Measurements from ENCODE around the gene RNF151.
A peak's percentile ranks its signal among the peaks of the same experiment; 100 is the strongest.

RNF151 gene

DNA sequence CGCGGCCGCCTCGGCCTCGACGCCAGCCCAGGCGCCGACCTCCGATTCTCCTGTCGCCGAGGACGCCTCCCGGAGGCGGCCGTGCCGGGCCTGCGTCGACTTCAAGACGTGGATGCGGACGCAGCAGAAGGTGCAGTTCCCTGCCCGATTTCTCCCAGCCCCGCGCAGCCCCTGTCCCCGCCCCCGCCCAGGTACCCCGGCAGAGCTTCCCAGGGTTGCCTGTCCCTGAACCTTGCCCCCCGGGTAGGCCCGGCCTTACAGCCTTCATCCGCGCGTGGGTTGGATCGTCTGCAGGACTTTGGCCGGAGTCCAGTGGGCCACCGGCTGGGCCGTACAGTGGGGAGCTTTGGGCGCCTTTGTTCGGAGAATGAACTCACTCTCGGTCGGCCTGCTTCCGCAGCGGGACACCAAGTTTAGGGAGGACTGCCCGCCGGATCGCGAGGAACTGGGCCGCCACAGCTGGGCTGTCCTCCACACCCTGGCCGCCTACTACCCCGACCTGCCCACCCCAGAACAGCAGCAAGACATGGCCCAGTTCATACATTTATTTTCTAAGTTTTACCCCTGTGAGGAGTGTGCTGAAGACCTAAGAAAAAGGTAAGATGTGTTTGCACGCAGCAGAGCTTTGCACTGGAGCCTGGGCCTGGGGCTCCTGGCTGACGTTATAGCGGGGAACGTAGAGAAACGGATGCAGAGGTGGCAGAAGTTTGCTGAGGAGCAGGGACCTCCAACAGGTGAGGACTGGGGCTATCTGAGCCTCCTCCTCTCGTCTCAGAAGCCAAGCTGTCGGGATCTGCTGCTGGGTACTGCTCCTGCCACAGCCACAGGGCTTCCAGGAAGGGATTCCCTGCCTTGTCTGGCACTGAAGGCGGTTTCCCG, 17.9 kb downstream of the RNF151 start:
- POLR2A ChIA-PET: interaction anchor here (0.7 to 1.5 kb wide), 8 partner anchors 12 to 156 kb away, joined by 3 to 9 read pairs (median 4); partner anchors contain the start of genes RPS2 and TBL3
- TF ChIP-seq, protein P1, sequence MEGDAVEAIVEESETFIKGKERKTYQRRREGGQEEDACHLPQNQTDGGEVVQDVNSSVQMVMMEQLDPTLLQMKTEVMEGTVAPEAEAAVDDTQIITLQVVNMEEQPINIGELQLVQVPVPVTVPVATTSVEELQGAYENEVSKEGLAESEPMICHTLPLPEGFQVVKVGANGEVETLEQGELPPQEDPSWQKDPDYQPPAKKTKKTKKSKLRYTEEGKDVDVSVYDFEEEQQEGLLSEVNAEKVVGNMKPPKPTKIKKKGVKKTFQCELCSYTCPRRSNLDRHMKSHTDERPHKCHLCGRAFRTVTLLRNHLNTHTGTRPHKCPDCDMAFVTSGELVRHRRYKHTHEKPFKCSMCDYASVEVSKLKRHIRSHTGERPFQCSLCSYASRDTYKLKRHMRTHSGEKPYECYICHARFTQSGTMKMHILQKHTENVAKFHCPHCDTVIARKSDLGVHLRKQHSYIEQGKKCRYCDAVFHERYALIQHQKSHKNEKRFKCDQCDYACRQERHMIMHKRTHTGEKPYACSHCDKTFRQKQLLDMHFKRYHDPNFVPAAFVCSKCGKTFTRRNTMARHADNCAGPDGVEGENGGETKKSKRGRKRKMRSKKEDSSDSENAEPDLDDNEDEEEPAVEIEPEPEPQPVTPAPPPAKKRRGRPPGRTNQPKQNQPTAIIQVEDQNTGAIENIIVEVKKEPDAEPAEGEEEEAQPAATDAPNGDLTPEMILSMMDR (IDR thresholded peaks at IDR 0.05; ENCODE audit: insufficient read depth, low read length, missing control alignments): no peak
- no peak for DNase-seq (ENCODE audit: low read depth, low spot score)
- peak overlapping the region; percentile 71 for H3K4me3 ChIP-seq (ENCODE audit: low read depth, low read length)
- CTCF ChIA-PET: interaction anchor here (0.5 to 16.4 kb wide), 7 partner anchors 9 to 163 kb away, joined by 3 to 163 read pairs (median 3); no protein-coding TSS in a partner anchor

DNA sequence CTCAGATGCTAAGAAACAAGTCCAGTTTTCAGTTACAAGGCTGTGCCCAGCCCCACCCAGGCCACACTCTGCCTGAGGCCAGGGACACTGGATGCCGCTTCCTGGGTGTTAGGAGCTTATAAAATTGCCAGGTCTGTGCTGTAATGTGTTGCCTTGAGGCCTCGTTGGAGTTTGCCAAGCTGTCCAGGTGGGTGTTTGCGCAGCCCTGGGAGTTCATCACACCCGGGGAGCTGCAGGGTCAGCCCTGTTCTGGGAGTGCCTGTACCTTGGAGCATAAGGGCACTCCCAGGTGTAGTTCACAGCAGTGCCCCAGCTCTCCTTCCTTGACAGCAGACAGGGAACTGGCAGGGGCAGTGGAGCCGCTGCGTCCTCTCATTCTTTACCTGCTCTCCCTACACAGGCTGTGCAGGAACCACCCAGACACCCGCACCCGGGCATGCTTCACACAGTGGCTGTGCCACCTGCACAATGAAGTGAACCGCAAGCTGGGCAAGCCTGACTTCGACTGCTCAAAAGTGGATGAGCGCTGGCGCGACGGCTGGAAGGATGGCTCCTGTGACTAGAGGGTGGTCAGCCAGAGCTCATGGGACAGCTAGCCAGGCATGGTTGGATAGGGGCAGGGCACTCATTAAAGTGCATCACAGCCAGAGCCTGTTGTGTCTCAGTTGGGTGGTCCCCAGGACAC, 19.0 kb downstream of the RNF151 start:
- ChIA-PET CTCF (interaction anchor here (0.9 to 16.4 kb wide), 4 partner anchors 7 to 162 kb away, joined by 3 to 163 read pairs (median 22); no protein-coding TSS in a partner anchor), POLR2A (interaction anchor here (0.5 to 1.2 kb wide), 3 partner anchors 8 to 21 kb away, joined by 3 read pairs; partner anchors contain the start of gene RPS2)
- TF ChIP-seq, protein P1 (IDR thresholded peaks at IDR 0.05; ENCODE audit: insufficient read depth, low read length, missing control alignments): no peak
- DNase-seq (ENCODE audit: low read depth, low spot score): no peak
- H3K4me3 ChIP-seq (ENCODE audit: low read depth, low read length): peak overlapping the region; percentile 71

DNA sequence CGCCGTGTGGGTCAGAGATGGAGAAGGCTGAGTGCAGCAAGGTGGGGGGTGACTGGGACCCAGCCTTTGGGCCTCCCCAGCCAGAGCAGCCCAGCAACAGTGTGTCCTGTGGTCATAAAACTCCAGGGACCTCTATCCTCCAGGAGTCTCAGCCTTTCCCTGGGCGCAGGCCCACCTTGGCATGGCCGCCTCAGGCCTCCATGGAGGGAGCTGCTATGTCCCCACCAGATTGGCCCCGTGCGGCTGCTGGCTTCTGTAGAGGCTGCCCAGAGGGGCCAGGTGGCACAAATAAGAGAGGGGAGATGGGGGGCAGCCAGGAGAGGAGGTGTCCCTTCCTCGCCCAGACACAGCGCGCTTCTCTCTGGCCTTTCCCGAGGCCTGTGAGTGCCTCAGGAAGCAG, 20.5 kb downstream of the RNF151 start:
- no peak overlapping the region for H3K4me3 ChIP-seq (ENCODE audit: low read depth, low read length)
- TF ChIP-seq, protein P1 (IDR thresholded peaks at IDR 0.05; ENCODE audit: insufficient read depth, low read length, missing control alignments): no peak
- CTCF ChIA-PET: interaction anchor here (0.6 to 16.4 kb wide), 2 partner anchors 16 to 153 kb away, joined by 4 to 163 read pairs; no protein-coding TSS in a partner anchor
- POLR2A ChIA-PET: interaction anchor here (1.6 kb wide), 1 partner anchor 168 kb away, joined by 4 read pairs; the partner anchor contains the start of gene TRAF7
- DNase-seq (ENCODE audit: low read depth, low spot score): no peak

DNA sequence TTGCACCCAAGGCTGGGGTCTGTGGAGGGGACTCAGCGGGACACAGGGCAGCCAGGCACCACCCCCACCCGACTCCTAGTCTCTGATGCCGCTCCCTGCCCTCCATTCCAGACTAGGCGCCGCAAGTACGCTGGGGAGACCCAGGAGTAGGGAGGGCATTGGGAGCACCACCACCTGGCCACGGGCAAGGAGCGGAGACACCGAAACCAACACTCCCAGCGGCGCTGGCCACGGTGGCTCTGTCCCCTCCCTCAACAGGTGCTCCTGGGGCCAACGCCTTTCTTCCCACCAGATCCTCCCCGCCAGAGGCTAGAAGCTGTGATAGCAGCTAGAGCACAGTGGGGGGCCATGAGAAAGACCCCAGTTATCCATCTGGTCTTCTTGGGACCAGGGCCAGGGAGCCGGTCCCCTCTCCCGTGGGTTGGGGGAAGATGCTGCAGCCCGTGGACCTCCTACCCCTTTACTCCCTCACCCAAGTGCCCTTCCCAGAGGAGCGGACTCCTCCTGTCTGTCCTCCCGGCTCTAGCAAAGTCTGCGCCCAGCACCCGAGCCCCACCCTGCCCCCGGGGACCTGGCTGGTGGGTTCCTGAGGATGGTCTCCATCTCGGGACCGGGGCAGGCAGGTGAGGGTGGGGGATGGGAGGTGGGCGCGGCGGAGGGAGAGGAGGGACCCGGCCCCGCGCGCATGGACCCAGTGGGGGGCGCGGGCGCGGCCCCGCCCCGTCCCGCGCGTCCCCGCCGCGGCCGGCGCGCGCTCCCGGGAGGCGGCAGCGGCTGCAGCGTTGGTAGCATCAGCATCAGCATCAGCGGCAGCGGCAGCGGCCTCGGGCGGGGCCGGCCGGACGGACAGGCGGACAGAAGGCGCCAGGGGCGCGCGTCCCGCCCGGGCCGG, 22.8 kb downstream of the RNF151 start, which contains the start of gene SYNGR3:
TSS of gene SYNGR3 (plus strand) at position 762 of the 892 bp plus-strand sequence. CDS start 133 bp downstream, outside the sequence.
- ChIA-PET CTCF (interaction anchor here (1.2 to 16.4 kb wide), 2 partner anchors 14 to 151 kb away, joined by 5 to 163 read pairs; no protein-coding TSS in a partner anchor), POLR2A (no interaction called here)
- no peak for DNase-seq (ENCODE audit: low read depth, low spot score)
- TF ChIP-seq, protein P1 (IDR thresholded peaks at IDR 0.05; ENCODE audit: insufficient read depth, low read length, missing control alignments): no peak
- no peak within 1 kb of the TSS; the same call in 1 of the 2 replicates for H3K4me3 ChIP-seq (ENCODE audit: low read depth, low read length)

DNA sequence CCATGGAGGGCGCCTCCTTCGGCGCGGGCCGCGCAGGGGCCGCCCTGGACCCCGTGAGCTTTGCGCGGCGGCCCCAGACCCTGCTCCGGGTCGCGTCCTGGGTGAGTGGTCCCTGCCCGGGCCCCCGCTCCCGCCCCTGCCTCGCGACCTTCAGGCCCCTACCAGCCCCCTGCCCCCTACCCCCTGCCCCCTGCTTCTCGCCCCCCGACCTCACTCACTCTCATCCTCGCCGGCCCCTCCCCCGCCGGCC, 23.4 kb downstream of the RNF151 start:
- ChIA-PET POLR2A (interaction anchor here (2.3 kb wide), 1 partner anchor 25 kb away, joined by 8 read pairs; the partner anchor contains the start of gene RPS2), CTCF (interaction anchor here (16.4 kb wide), 1 partner anchor 13 kb away, joined by 163 read pairs; no protein-coding TSS in a partner anchor)
- TF ChIP-seq, protein P1 (IDR thresholded peaks at IDR 0.05; ENCODE audit: insufficient read depth, low read length, missing control alignments): no peak
- no peak overlapping the region; the same call in 1 of the 2 replicates for H3K4me3 ChIP-seq (ENCODE audit: low read depth, low read length)
- no peak for DNase-seq (ENCODE audit: low read depth, low spot score)
